HL-60 (cell line): ENCODE data around the gene SLC6A18.

Experiments
- POLR2AphosphoS5 ChIP-seq: IDR thresholded peaks from 2 replicates; pipeline ENCODE4 v1.6.1; 2012; ENCODE audit warnings: low read depth
- TF ChIP-seq, protein P1 (sequence below): IDR thresholded peaks from one replicate; pipeline ENCODE4 v1.5.1; 2011; ENCODE audit warnings: low read length, control low read depth, inconsistent platforms; ENCODE audit not compliant: insufficient read depth

GRCh38 chr5:1214163-1214935 lies 10.8 kb upstream of the SLC6A18 start:
- TF ChIP-seq, protein P1, sequence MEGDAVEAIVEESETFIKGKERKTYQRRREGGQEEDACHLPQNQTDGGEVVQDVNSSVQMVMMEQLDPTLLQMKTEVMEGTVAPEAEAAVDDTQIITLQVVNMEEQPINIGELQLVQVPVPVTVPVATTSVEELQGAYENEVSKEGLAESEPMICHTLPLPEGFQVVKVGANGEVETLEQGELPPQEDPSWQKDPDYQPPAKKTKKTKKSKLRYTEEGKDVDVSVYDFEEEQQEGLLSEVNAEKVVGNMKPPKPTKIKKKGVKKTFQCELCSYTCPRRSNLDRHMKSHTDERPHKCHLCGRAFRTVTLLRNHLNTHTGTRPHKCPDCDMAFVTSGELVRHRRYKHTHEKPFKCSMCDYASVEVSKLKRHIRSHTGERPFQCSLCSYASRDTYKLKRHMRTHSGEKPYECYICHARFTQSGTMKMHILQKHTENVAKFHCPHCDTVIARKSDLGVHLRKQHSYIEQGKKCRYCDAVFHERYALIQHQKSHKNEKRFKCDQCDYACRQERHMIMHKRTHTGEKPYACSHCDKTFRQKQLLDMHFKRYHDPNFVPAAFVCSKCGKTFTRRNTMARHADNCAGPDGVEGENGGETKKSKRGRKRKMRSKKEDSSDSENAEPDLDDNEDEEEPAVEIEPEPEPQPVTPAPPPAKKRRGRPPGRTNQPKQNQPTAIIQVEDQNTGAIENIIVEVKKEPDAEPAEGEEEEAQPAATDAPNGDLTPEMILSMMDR, result no peak
- no peak for TF ChIP-seq POLR2AphosphoS5
